Loucy (cell line): Measurements from ENCODE around the gene MAST4.

Experiments used
- H2AFZ ChIP-seq: fragments of 200-600 bp; sonication (generic); 2 replicates; pipeline ENCODE4 v1.6.0; 2016; ENCODE audit warnings: antibody characterized with exemption, mild to moderate bottlenecking, low read length, moderate library complexity
- H3F3A ChIP-seq: fragments of 200-600 bp; 2 replicates; pipeline ENCODE4 v1.6.0; 2016; ENCODE audit warnings: antibody characterized with exemption, low read depth, mild to moderate bottlenecking
- H3K27me3 ChIP-seq: fragments of 200-600 bp; sonication (generic); 2 replicates; pipeline ENCODE4 v1.6.1; 2014; ENCODE audit warnings: low read length, mild to moderate bottlenecking; ENCODE audit not compliant: insufficient read depth, poor library complexity, severe bottlenecking
- H3K36me3 ChIP-seq: fragments of 200-600 bp; sonication (generic); 2 replicates; pipeline ENCODE4 v1.6.1; 2016; ENCODE audit warnings: low read length; ENCODE audit not compliant: insufficient read depth
- H3K4me1 ChIP-seq: fragments of 200-600 bp; sonication (generic); 2 replicates; pipeline ENCODE4 v1.5.1; 2014; ENCODE audit warnings: low read length, mild to moderate bottlenecking; ENCODE audit not compliant: insufficient read depth, poor library complexity, severe bottlenecking
- H3K4me2 ChIP-seq: fragments of 200-600 bp; sonication (generic); 2 replicates; pipeline ENCODE4 v1.6.0; 2014; ENCODE audit warnings: antibody characterized with exemption, low read length, low read depth, mild to moderate bottlenecking; ENCODE audit not compliant: poor library complexity, severe bottlenecking
- H3K4me3 ChIP-seq: fragments of 200-600 bp; sonication (generic); 2 replicates; pipeline ENCODE4 v1.5.1; 2014; ENCODE audit warnings: low read length, mild to moderate bottlenecking, mixed read lengths; ENCODE audit not compliant: poor library complexity, severe bottlenecking
- H3K79me2 ChIP-seq: fragments of 200-600 bp; sonication (generic); 2 replicates; pipeline ENCODE4 v1.6.1; 2014; ENCODE audit warnings: low read length; ENCODE audit not compliant: insufficient read depth
- H3K9ac ChIP-seq: fragments of 200-600 bp; sonication (generic); 2 replicates; pipeline ENCODE4 v1.6.0; 2014; ENCODE audit warnings: mild to moderate bottlenecking, low read depth, low read length, moderate library complexity; ENCODE audit not compliant: poor library complexity, severe bottlenecking
- H3K9me2 ChIP-seq: fragments of 200-600 bp; sonication (generic); replicated peaks from 2 replicates; pipeline ENCODE4 v1.6.1; 2016; ENCODE audit warnings: low read depth, low read length, mixed read lengths
- H3K9me3 ChIP-seq: fragments of 200-600 bp; sonication (generic); 2 replicates; pipeline ENCODE4 v1.6.1; 2014; ENCODE audit warnings: mild to moderate bottlenecking, antibody characterized with exemption, low read length, low read depth; ENCODE audit not compliant: insufficient read depth
- H4K20me1 ChIP-seq: fragments of 200-600 bp; sonication (generic); 2 replicates; pipeline ENCODE4 v1.6.0; 2014; ENCODE audit warnings: antibody characterized with exemption, low read length, mild to moderate bottlenecking; ENCODE audit not compliant: insufficient read depth, poor library complexity, severe bottlenecking
- CTCF ChIP-seq: fragments of 200-600 bp; sonication (generic); conservative IDR thresholded peaks from 2 replicates; pipeline ENCODE4 v1.5.1; 2014; ENCODE audit warnings: mild to moderate bottlenecking, antibody characterized with exemption, low read length
- EZH2phosphoT487 ChIP-seq: fragments of 200-600 bp; IDR thresholded peaks from 2 replicates; pipeline ENCODE4 v1.6.1; 2018; ENCODE audit warnings: antibody characterized with exemption, mild to moderate bottlenecking, moderate library complexity, borderline replicate concordance

MAST4 gene

GRCh38 chr5:66779528-66779927, 183.3 kb downstream of the MAST4 start:
- Histone ChIP-seq H2AFZ (no peak overlapping the region), H4K20me1 (no peaks in the 10 kb centered on the region), H3K79me2 (no peaks in the 10 kb centered on the region), H3F3A (no peaks in the 10 kb centered on the region), H3K4me2 (no peak overlapping the region), H3K4me3 (no peak overlapping the region), H3K4me1 (no peaks in the 10 kb centered on the region), H3K9me2 (no peaks in the 10 kb centered on the region), H3K9ac (no peak overlapping the region), H3K27me3 (no peaks in the 10 kb centered on the region), H3K36me3 (no peaks in the 10 kb centered on the region), H3K9me3 (no peaks in the 10 kb centered on the region)
- no peak for TF ChIP-seq CTCF
- TF ChIP-seq EZH2phosphoT487 = no peak

- Histone ChIP-seq H4K20me1 (no peaks in the 10 kb centered on the region), H3K79me2 (no peaks in the 10 kb centered on the region), H3K9ac (no peak overlapping the region), H3K27me3 (no peaks in the 10 kb centered on the region), H3K9me2 (no peaks in the 10 kb centered on the region), H3K36me3 (no peaks in the 10 kb centered on the region), H2AFZ (no peak overlapping the region), H3K4me3 (no peak overlapping the region), H3K4me2 (no peak overlapping the region), H3K4me1 (no peaks in the 10 kb centered on the region), H3K9me3 (no peaks in the 10 kb centered on the region), H3F3A (no peaks in the 10 kb centered on the region)
- no peak for TF ChIP-seq EZH2phosphoT487
- TF ChIP-seq CTCF = no peak
Observed at GRCh38 chr5:66788556-66788955, 192.4 kb downstream of the MAST4 start.

- H3K36me3 ChIP-seq = no peaks in the 10 kb centered on the region
- no peak for TF ChIP-seq EZH2phosphoT487
- no peak for TF ChIP-seq CTCF
- no peak overlapping the region for H3K9ac ChIP-seq
- H3K27me3 ChIP-seq = no peaks in the 10 kb centered on the region
- no peak overlapping the region for H3K4me2 ChIP-seq
- H3K79me2 ChIP-seq = no peaks in the 10 kb centered on the region
- H4K20me1 ChIP-seq = no peaks in the 10 kb centered on the region
- H3K4me1 ChIP-seq = no peaks in the 10 kb centered on the region
- no peak overlapping the region for H3K4me3 ChIP-seq
- H3K9me2 ChIP-seq = no peaks in the 10 kb centered on the region
- H2AFZ ChIP-seq = no peak overlapping the region
- no peaks in the 10 kb centered on the region for H3F3A ChIP-seq
- H3K9me3 ChIP-seq = no peaks in the 10 kb centered on the region
Observed at GRCh38 chr5:66789434-66789833, 193.2 kb downstream of the MAST4 start.
